H1 (cell line): ENCODE data around the gene PPP1R14C. TPM values are rescaled to one million over a fixed set of nuclear protein-coding genes. Genes with fewer than 3 reads are reported as not detected.

Experiments used
- CHD7 ChIP-seq: fragments of 300-600 bp; sonication (generic); IDR thresholded peaks from 2 replicates; pipeline ENCODE4 v1.7.1; 2012; ENCODE audit warnings: low read length, moderate library complexity, mild to moderate bottlenecking, inconsistent platforms; ENCODE audit not compliant: insufficient replicate concordance
- CTCF ChIP-seq, 3 experiments: IDR thresholded peaks; 1 replicate in 2 of 3; 2 replicates in 1 of 3; pipeline versions ENCODE4 v1.5.1 to v1.6.1; 2011; ENCODE audit warnings: low read length in 3 of 3, mild to moderate bottlenecking in 3 of 3, inconsistent platforms in 2 of 3, low read depth in 1 of 3, moderate library complexity in 1 of 3; ENCODE audit not compliant: insufficient read depth in 1 of 3; ENCODE audit errors: control extremely low read depth in 1 of 3
- EZH2 ChIP-seq: fragments of 200-600 bp; sonication (generic); IDR thresholded peaks from 2 replicates; pipeline ENCODE4 v1.7.1; 2012; ENCODE audit warnings: low read depth, mild to moderate bottlenecking, moderate library complexity, low read length, inconsistent platforms; ENCODE audit not compliant: severe bottlenecking
- FOSL1 ChIP-seq: IDR thresholded peaks from 2 replicates; pipeline ENCODE4 v1.6.1; 2011; ENCODE audit warnings: mild to moderate bottlenecking, low read depth, low read length, moderate library complexity; ENCODE audit not compliant: insufficient read depth
- GABPA ChIP-seq: IDR thresholded peaks from 2 replicates; pipeline ENCODE4 v1.6.1; 2011; ENCODE audit warnings: mild to moderate bottlenecking, low read length, moderate library complexity, borderline replicate concordance; ENCODE audit not compliant: insufficient read depth
- SUZ12 ChIP-seq: fragments of 200-600 bp; sonication (generic); IDR thresholded peaks from 2 replicates; pipeline ENCODE4 v1.6.1; 2012; ENCODE audit warnings: mild to moderate bottlenecking, inconsistent platforms, low read length, moderate library complexity, mixed read lengths
- YY1 ChIP-seq: IDR thresholded peaks from 2 replicates; pipeline ENCODE4 v1.6.1; 2011; ENCODE audit warnings: low read depth, mild to moderate bottlenecking, low read length
- polyA plus RNA-seq, 7 experiments: library from polyadenylated mRNA; depleted of rRNA in 3 of 7; stranded (reverse) in 5 of 7; unstranded in 2 of 7; fragments of >200 nt in 5 of 7; fragments of 200-250 nt in 2 of 7; gene quantifications; 1 replicate in 5 of 7; 2 replicates in 1 of 7; 4 replicates in 1 of 7; pipeline versions ENCODE4 v1.2.1 to v1.2.3, GENCODE V29; 2011 to 2013; ENCODE audit warnings: missing spikeins in 2 of 7, mixed read lengths in 2 of 7
- total RNA-seq: library from RNA; stranded (reverse); fragmentation: NEBNext Ultra II Directional; extraction: Animal tissue kit (Norgen Biotek cat#: 25700); gene quantifications from 2 replicates; pipeline ENCODE4 v1.2.1, GENCODE V29; 2021

Gene PPP1R14C
- total and polyA plus RNA-seq, 2 of the 8 experiments (the other 6 are each of a cell fraction or from before 2014, with no cell fraction given): 0.30 to 0.61 TPM

GRCh38 chr6:150248300-150248699 is 105.5 kb downstream of the PPP1R14C start (continued):
- TF ChIP-seq CHD7 (no peak), CTCF (IDR thresholded peaks at IDR 0.05; ENCODE audit: control extremely low read depth in 1 of 3, insufficient read depth in 1 of 3, low read depth in 1 of 3, low read length in 3 of 3) (no peak), SUZ12 (no peak), FOSL1 (no peak), EZH2 (no peak), YY1 (no peak), GABPA (no peak)
- TF ChIP-seq, all 59 proteins: peak for 0
